Urinary bladder (tissue), 4 donors: ENCODE data around the gene NME5. TPM values are rescaled to one million over a fixed set of nuclear protein-coding genes. Genes with fewer than 3 reads are reported as not detected.
"Not testable (repeated sequence)": the region's sequence is repeated elsewhere in the genome, so short reads cannot be mapped to it uniquely, and the experiment has no call there.

Source experiments
- DNase-seq: peaks from one replicate; pipeline ENCODE4 v3.0.0-alpha.2; 2015; ENCODE audit errors: extremely low spot score
- H3K27ac ChIP-seq: one replicate; pipeline ENCODE4 v1.5.1; 2013; ENCODE audit warnings: low read depth, mild to moderate bottlenecking, moderate library complexity
- H3K36me3 ChIP-seq: one replicate; pipeline ENCODE4 v1.6.1; 2013; ENCODE audit warnings: mild to moderate bottlenecking, moderate library complexity; ENCODE audit not compliant: insufficient read depth
- H3K4me1 ChIP-seq: one replicate; pipeline ENCODE4 v1.6.1; 2013; ENCODE audit warnings: mild to moderate bottlenecking, moderate library complexity; ENCODE audit not compliant: insufficient read depth
- H3K4me3 ChIP-seq: one replicate; pipeline ENCODE4 v1.5.1; 2013; ENCODE audit warnings: low read depth, low read length
- WGBS: extraction: QIAGEN DNeasy Blood & Tissue Kit; methylation state at CpG from one replicate; pipeline ENCODE4 v1.1.7; 2013; 5-methylcytosine and 5-hydroxymethylcytosine counted together
- polyA plus RNA-seq: library from polyadenylated mRNA; stranded (reverse); fragments of 200-250 nt; gene quantifications from one replicate; pipeline ENCODE4 v1.2.3, GENCODE V29; 2013
- total RNA-seq: library from RNA; depleted of rRNA; stranded (reverse); fragments of >200 nt; gene quantifications from one replicate; pipeline ENCODE4 v1.2.3, GENCODE V29; 2014
- donor health status: healthy with polysubstance abuse.
- donor health status: healthy.

NME5 gene
- total and polyA plus RNA-seq, 2 donors: 1.7 to 6.7 TPM

DNA sequence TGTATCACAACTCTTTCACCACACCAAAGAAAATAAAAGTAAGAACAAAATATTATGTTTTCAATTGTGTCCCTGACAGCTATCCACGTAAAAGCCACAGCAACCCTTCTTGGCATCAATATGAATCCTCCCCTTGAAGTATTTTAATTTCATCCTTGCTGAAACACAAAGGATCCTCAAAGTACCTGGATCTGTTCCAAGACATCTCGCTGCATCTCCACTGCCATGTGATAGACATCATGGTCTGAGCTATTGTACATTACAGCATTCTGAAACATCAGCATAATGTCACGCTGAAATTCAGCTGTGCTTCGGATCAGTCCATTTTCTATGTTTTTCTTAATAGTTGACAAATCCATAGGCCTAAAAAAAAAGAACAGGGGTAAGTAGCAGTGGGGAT lies 21.5 kb upstream of the NME5 start:
- Histone ChIP-seq H3K36me3 (peaks cover 30% of the 10 kb centered on the region), H3K4me3 (no peak overlapping the region), H3K27ac (no peak overlapping the region), H3K4me1 (no peaks in the 10 kb centered on the region)
- DNase-seq: no peak
- WGBS: 93% methylated on average over 4 of the region's 4 CpGs

DNA sequence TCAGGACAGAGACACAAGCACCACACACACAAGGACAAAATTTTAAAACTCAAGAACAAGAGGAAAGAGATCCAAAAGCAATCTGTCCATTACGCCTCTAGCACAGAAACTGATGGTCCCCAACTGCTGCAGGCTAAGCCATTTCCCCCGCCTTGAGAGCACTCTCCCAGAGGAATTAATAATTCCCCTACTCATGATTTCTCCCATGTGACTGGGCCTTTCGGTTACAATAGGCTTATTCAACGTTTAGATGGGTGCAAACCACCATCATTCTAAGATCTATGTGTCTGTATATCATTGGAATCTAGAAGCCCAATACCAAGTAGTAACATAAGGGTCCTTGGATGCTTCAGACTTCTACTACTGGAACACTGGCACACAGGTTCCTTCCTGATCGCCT lies 20.4 kb upstream of the NME5 start:
- H3K27ac ChIP-seq: no peak overlapping the region
- H3K4me3 ChIP-seq: no peak overlapping the region
- 91% methylated on average over 5 of the region's 5 CpGs for WGBS
- no peaks in the 10 kb centered on the region for H3K4me1 ChIP-seq
- DNase-seq: no peak
- H3K36me3 ChIP-seq: peaks cover 24% of the 10 kb centered on the region

DNA sequence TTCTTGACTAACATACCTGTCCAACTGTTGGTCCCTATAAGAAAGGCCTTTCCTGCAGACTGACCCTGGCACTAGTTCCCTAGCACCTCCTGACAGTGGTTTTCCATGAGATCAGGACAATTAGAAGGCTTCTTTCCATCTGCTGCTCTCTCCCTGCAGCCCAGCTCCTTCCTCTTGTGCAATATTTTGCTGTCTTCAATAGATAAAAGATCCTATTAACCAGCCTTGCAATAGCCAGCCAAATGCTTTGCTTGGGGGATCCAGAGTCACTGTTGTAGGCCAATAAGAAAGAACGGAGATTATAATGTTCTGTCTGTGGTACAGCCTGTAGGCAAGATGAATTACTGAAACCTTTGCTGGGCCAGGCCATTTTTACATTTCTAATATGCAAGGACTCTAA lies 18.4 kb upstream of the NME5 start:
- no peak for DNase-seq
- H3K4me3 ChIP-seq: no peak overlapping the region
- peaks cover 18% of the 10 kb centered on the region for H3K36me3 ChIP-seq
- no peaks in the 10 kb centered on the region for H3K4me1 ChIP-seq
- WGBS: 89% methylated on average over 1 of the region's 1 CpG
- H3K27ac ChIP-seq: no peak overlapping the region

GRCh38 chr5:138155977-138156376 lies 16.7 kb upstream of the NME5 start:
- WGBS: 97% methylated on average over 9 of the region's 9 CpGs
- H3K36me3 ChIP-seq: peaks cover 16% of the 10 kb centered on the region
- H3K4me1 ChIP-seq, H3K27ac ChIP-seq, DNase-seq, H3K4me3 ChIP-seq: not testable (repeated sequence)

GRCh38 chr5:138149530-138149929 lies 10.3 kb upstream of the NME5 start:
- H3K4me3 ChIP-seq: no peak overlapping the region
- H3K36me3 ChIP-seq: no peaks in the 10 kb centered on the region
- 60% methylated on average over 3 of the region's 3 CpGs for WGBS
- no peak for DNase-seq
- H3K4me1 ChIP-seq: no peaks in the 10 kb centered on the region
- H3K27ac ChIP-seq: no peak overlapping the region

GRCh38 chr5:138148811-138149210 lies 9.6 kb upstream of the NME5 start:
- H3K4me1 ChIP-seq: no peaks in the 10 kb centered on the region
- DNase-seq: no peak
- no peak overlapping the region for H3K4me3 ChIP-seq
- no peaks in the 10 kb centered on the region for H3K36me3 ChIP-seq
- 30% methylated on average over 1 of the region's 1 CpG for WGBS
- H3K27ac ChIP-seq: no peak overlapping the region

GRCh38 chr5:138143578-138143977 lies 4.3 kb upstream of the NME5 start:
- WGBS: 92% methylated on average over 6 of the region's 6 CpGs
- not testable (repeated sequence) for H3K27ac ChIP-seq, H3K4me1 ChIP-seq, H3K4me3 ChIP-seq, H3K36me3 ChIP-seq, DNase-seq

DNA sequence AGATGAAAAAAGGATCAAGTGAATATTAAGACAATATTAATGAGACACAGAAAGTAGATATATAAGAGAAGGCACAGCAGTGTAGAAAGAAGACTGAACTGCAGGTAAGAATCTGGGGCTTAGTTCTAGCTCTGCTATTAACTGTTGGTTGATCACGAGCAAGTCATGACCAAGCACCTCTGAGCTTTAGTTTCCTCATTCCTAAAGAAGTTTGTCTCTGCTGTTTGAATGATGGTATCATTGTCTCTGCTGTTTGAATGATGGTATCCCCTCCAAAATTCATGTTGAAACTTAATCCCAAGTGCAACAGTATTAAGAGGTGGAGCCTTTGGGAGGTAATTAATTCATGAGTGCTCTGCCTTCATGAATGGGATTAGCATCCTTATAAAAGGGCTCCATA lies 2.5 kb upstream of the NME5 start:
- H3K36me3 ChIP-seq: no peaks in the 10 kb centered on the region
- H3K4me1 ChIP-seq: no peaks in the 10 kb centered on the region
- no peak overlapping the region for H3K4me3 ChIP-seq
- no peak for DNase-seq
- H3K27ac ChIP-seq: no peak overlapping the region
- 59% methylated on average over 1 of the region's 1 CpG for WGBS

GRCh38 chr5:138140268-138140667 lies 1.0 kb upstream of the NME5 start:
- DNase-seq: no peak
- Histone ChIP-seq H3K4me3 (no peak overlapping the region), H3K27ac (no peak overlapping the region), H3K4me1 (no peaks in the 10 kb centered on the region), H3K36me3 (no peaks in the 10 kb centered on the region)
- 65% methylated on average over 4 of the region's 4 CpGs for WGBS

GRCh38 chr5:138139781-138140090 lies 508 bp upstream of the NME5 start:
- Histone ChIP-seq H3K27ac (no peak overlapping the region), H3K4me3 (no peak overlapping the region), H3K36me3 (no peaks in the 10 kb centered on the region), H3K4me1 (no peaks in the 10 kb centered on the region)
- DNase-seq: no peak
- 59% methylated on average over 3 of the region's 3 CpGs for WGBS

DNA sequence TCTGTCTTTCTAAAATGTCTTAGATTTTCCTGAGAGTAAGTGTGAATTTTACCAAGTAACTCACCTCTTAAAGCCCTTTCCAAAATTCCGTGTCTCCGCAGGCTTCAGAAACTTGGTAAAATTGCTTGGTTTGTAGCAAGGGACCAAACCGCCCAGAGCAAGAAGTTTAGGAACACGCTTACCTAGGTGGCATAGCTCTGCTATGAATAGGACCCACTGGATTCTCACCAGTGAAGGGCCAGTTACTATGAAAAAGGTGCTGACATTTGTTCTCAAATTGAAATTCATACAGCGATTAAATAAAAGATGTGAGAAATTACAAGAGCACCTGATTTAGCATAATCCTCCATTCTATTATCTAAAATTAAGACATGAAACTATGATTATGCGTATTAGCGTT lies 6.7 kb downstream of the NME5 start:
- no peak for DNase-seq
- Histone ChIP-seq H3K36me3 (no peaks in the 10 kb centered on the region), H3K4me3 (no peak overlapping the region), H3K4me1 (no peaks in the 10 kb centered on the region), H3K27ac (no peak overlapping the region)
- WGBS: 92% methylated on average over 7 of the region's 7 CpGs

- Histone ChIP-seq H3K27ac (no peak overlapping the region), H3K36me3 (no peaks in the 10 kb centered on the region), H3K4me3 (no peak overlapping the region), H3K4me1 (no peaks in the 10 kb centered on the region)
- DNase-seq: no peak
- WGBS: 80% methylated on average over 6 of the region's 6 CpGs
Measured at GRCh38 chr5:138129347-138129746, 9.9 kb downstream of the NME5 start.

DNA sequence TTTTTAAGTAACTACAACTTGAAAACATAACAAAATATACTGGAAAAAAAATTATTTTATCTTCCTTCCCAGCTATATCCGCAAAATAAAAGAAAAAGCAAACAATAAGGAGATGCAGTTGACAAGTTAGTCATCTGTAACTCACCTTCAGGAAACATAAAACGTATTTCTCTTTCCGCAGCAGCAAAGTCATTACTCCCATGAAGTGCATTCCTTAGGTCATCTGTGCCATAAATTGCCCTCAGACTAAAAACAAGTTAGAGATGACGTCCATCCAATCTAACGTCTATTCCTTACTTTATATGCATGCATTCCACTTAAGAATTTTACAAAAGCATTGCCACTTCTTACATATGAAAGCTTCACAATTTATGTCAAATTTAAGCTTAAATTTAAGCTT lies 10.9 kb downstream of the NME5 start:
- no peaks in the 10 kb centered on the region for H3K4me1 ChIP-seq
- H3K4me3 ChIP-seq: no peak overlapping the region
- no peaks in the 10 kb centered on the region for H3K36me3 ChIP-seq
- 39% methylated on average over 5 of the region's 5 CpGs for WGBS
- no peak overlapping the region for H3K27ac ChIP-seq
- no peak for DNase-seq

GRCh38 chr5:138115254-138115653 lies 24.0 kb downstream of the NME5 start:
- Histone ChIP-seq H3K4me3 (no peak overlapping the region), H3K36me3 (no peaks in the 10 kb centered on the region), H3K4me1 (no peaks in the 10 kb centered on the region), H3K27ac (no peak overlapping the region)
- no peak for DNase-seq

- H3K4me1 ChIP-seq: no peaks in the 10 kb centered on the region
- 16% methylated on average over 1 of the region's 1 CpG for WGBS
- H3K4me3 ChIP-seq: no peak overlapping the region
- no peak for DNase-seq
- H3K36me3 ChIP-seq: no peaks in the 10 kb centered on the region
- H3K27ac ChIP-seq: no peak overlapping the region
Measured at GRCh38 chr5:138111937-138112336, 27.3 kb downstream of the NME5 start.
